ENCODE measurements around the gene TXN2.

Gene TXN2

GRCh38 chr22:36455571-36456463 lies 25.6 kb downstream of the TXN2 start:
- TF ChIP-seq SPI1 (IDR thresholded peaks at IDR 0.05; ENCODE audit: borderline replicate concordance, low read depth) (no peak), GABPA (IDR thresholded peaks at IDR 0.05; ENCODE audit: low read depth) (no peak), REST (IDR thresholded peaks at IDR 0.05; ENCODE audit: insufficient replicate concordance, low read depth) (no peak), CTCF (IDR thresholded peaks at IDR 0.05; ENCODE audit: insufficient read depth, low read length) (no peak), POLR2AphosphoS5 (IDR thresholded peaks at IDR 0.05; ENCODE audit: low read depth) (no peak)
- DNase-seq (ENCODE audit: low read depth in 1 of 2, low spot score in 1 of 2): no peak
- H3K4me3 ChIP-seq (replicated peaks; ENCODE audit: insufficient read depth, low read length): no peak overlapping the region; the same call in 1 of the 2 replicates
- H3K27ac ChIP-seq (replicated peaks): peak overlapping the region; percentile 77
- H3K27me3 ChIP-seq (ENCODE audit: insufficient read depth, poor library complexity, severe bottlenecking): no peaks in the 10 kb centered on the region

- DNase-seq (ENCODE audit: low read depth in 1 of 2, low spot score in 1 of 2): peak; percentile 93 to 94
- peak overlapping the region; percentile 77 for H3K27ac ChIP-seq (replicated peaks)
- H3K4me3 ChIP-seq (replicated peaks; ENCODE audit: insufficient read depth, low read length): peak overlapping the region; percentile 49
- TF ChIP-seq POLR2AphosphoS5 (IDR thresholded peaks at IDR 0.05; ENCODE audit: low read depth): peak; percentile 76
- no peak for TF ChIP-seq REST (IDR thresholded peaks at IDR 0.05; ENCODE audit: insufficient replicate concordance, low read depth)
- H3K27me3 ChIP-seq (ENCODE audit: insufficient read depth, poor library complexity, severe bottlenecking): no peaks in the 10 kb centered on the region
Observed at GRCh38 chr22:36454916-36455570, 26.4 kb downstream of the TXN2 start.

GRCh38 chr22:36453855-36454378 lies 27.5 kb downstream of the TXN2 start:
- no peak for DNase-seq (ENCODE audit: low read depth in 1 of 2, low spot score in 1 of 2)
- no peak overlapping the region for H3K4me3 ChIP-seq (replicated peaks; ENCODE audit: insufficient read depth, low read length)
- no peaks in the 10 kb centered on the region for H3K27me3 ChIP-seq (ENCODE audit: insufficient read depth, poor library complexity, severe bottlenecking)
- no peak for TF ChIP-seq REST (IDR thresholded peaks at IDR 0.05; ENCODE audit: insufficient replicate concordance, low read depth)
- no peak for TF ChIP-seq SPI1 (IDR thresholded peaks at IDR 0.05; ENCODE audit: borderline replicate concordance, low read depth)
- TF ChIP-seq POLR2AphosphoS5 (IDR thresholded peaks at IDR 0.05; ENCODE audit: low read depth): no peak
- TF ChIP-seq CTCF (IDR thresholded peaks at IDR 0.05; ENCODE audit: insufficient read depth, low read length): no peak
- no peak for TF ChIP-seq GABPA (IDR thresholded peaks at IDR 0.05; ENCODE audit: low read depth)
- no peak overlapping the region for H3K27ac ChIP-seq (replicated peaks)

Data from HL-60 (cell line).